ENCODE results near the gene FAM131A. TPM values are rescaled to one million over a fixed set of nuclear protein-coding genes. Genes with fewer than 3 reads are reported as not detected.
A peak's percentile ranks its signal among the peaks of the same experiment; 100 is the strongest.
"Not testable (repeated sequence)": the region's sequence is repeated elsewhere in the genome, so short reads cannot be mapped to it uniquely, and the experiment has no call there.

FAM131A gene
- total and polyA plus RNA-seq, 5 donors: 26.5 to 41.1 (median 34.3) TPM

- Histone ChIP-seq H3K4me1 (ENCODE audit: control insufficient read depth, insufficient read depth, low read length) (peaks cover 4% of the 10 kb centered on the region), H3K4me3 (ENCODE audit: low read length) (peak overlapping the region; percentile 29), H3K9me3 (ENCODE audit: control insufficient read depth, low read length) (no peaks in the 10 kb centered on the region), H3K27ac (ENCODE audit: low read length) (peak overlapping the region; percentile 65), H3K27me3 (ENCODE audit: control insufficient read depth, insufficient read depth) (no peaks in the 10 kb centered on the region)
- no peak for ATAC-seq
- intact Hi-C loops (cut with DNase I): no loop called here
- peak in 1 of 3 donors; percentile 63 for DNase-seq
- WGBS: 41% methylated on average over 8 of the region's 8 CpGs
Observed at GRCh38 chr3:184339001-184339400, 1.6 kb downstream of the FAM131A start.

GRCh38 chr3:184339451-184340135 lies 2.2 kb downstream of the FAM131A start:
- 94% methylated on average over 19 of the region's 19 CpGs for WGBS
- H3K27me3 ChIP-seq (ENCODE audit: control insufficient read depth, insufficient read depth); H3K27ac ChIP-seq (ENCODE audit: low read length); H3K4me1 ChIP-seq (ENCODE audit: control insufficient read depth, insufficient read depth, low read length); H3K4me3 ChIP-seq (ENCODE audit: low read length); intact Hi-C loops (cut with DNase I); ATAC-seq; H3K9me3 ChIP-seq (ENCODE audit: control insufficient read depth, low read length): not testable (repeated sequence)
- peak in 2 of 3 donors; percentile 14 to 50 for DNase-seq

DNA sequence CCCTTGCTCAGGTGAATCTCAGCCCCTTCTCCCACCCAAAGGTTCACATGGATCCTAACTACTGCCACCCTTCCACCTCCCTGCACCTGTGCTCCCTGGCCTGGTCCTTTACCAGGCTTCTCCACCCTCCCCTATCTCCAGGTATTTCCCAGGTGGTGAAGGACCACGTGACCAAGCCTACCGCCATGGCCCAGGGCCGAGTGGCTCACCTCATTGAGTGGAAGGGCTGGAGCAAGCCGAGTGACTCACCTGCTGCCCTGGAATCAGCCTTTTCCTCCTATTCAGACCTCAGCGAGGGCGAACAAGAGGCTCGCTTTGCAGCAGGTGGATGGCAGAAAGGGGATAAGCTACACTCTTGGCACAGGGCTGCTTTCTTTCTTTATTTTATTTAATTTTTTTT lies 4.5 kb downstream of the FAM131A start:
- WGBS: 91% methylated on average over 7 of the region's 7 CpGs
- peaks cover 4% of the 10 kb centered on the region for H3K4me1 ChIP-seq (ENCODE audit: control insufficient read depth, insufficient read depth, low read length)
- H3K4me3 ChIP-seq (ENCODE audit: low read length): no peak overlapping the region
- intact Hi-C loops (cut with DNase I): no loop called here
- H3K9me3 ChIP-seq (ENCODE audit: control insufficient read depth, low read length): no peaks in the 10 kb centered on the region
- DNase-seq: peak in 1 of 3 donors; percentile 18
- no peak overlapping the region for H3K27ac ChIP-seq (ENCODE audit: low read length)
- H3K27me3 ChIP-seq (ENCODE audit: control insufficient read depth, insufficient read depth): no peaks in the 10 kb centered on the region
- no peak for ATAC-seq

DNA sequence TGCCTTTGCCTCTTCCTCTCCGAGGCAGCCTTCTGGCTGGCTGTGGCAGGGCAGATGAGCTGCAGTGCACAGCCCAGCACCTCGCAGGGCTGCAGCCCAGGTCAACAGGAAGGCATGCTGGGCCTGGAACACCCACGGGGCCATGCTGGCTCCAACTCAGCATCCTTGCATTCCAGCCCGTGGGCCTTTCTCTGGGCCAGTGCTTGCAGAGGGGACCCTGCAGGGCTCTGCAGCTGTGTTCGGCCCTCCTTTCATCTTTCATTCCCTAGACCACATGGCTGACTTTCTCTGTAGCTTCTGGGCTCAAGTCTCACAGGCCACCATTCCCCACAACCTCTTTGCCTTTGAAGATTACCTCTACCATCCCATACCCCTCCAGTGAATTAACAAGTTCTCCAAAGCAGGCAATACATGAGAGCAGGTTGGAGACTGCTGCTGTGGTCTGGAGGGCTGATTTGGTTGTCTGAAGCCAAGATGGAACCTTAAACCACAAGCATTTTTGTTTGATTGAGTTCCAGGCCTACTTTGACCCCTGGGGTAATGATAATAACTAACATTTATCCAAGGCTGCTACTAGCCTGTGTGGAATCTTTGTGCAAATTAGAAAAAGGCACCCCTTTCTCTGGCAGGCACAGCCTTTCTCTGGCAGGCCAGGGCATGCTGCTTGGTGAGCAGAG lies 5.9 kb downstream of the FAM131A start:
- peak in 1 of 3 donors; percentile 45 for DNase-seq
- Histone ChIP-seq H3K27ac (ENCODE audit: low read length) (no peak overlapping the region), H3K4me3 (ENCODE audit: low read length) (no peak overlapping the region), H3K9me3 (ENCODE audit: control insufficient read depth, low read length) (no peaks in the 10 kb centered on the region), H3K27me3 (ENCODE audit: control insufficient read depth, insufficient read depth) (no peaks in the 10 kb centered on the region), H3K4me1 (ENCODE audit: control insufficient read depth, insufficient read depth, low read length) (peaks cover 4% of the 10 kb centered on the region)
- 59% methylated on average over 5 of the region's 5 CpGs for WGBS
- no peak for ATAC-seq
- intact Hi-C loops (cut with DNase I): no loop called here

DNA sequence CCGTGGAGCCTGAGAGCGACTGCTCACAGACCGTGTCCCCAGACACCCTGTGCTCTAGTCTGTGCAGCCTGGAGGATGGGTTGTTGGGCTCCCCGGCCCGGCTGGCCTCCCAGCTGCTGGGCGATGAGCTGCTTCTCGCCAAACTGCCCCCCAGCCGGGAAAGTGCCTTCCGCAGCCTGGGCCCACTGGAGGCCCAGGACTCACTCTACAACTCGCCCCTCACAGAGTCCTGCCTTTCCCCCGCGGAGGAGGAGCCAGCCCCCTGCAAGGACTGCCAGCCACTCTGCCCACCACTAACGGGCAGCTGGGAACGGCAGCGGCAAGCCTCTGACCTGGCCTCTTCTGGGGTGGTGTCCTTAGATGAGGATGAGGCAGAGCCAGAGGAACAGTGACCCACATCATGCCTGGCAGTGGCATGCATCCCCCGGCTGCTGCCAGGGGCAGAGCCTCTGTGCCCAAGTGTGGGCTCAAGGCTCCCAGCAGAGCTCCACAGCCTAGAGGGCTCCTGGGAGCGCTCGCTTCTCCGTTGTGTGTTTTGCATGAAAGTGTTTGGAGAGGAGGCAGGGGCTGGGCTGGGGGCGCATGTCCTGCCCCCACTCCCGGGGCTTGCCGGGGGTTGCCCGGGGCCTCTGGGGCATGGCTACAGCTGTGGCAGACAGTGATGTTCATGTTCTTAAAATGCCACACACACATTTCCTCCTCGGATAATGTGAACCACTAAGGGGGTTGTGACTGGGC lies 7.3 kb downstream of the FAM131A start:
- 82% methylated on average over 24 of the region's 24 CpGs for WGBS
- Histone ChIP-seq H3K4me3 (ENCODE audit: low read length) (no peak overlapping the region), H3K27me3 (ENCODE audit: control insufficient read depth, insufficient read depth) (no peaks in the 10 kb centered on the region), H3K4me1 (ENCODE audit: control insufficient read depth, insufficient read depth, low read length) (no peaks in the 10 kb centered on the region), H3K9me3 (ENCODE audit: control insufficient read depth, low read length) (no peaks in the 10 kb centered on the region), H3K27ac (ENCODE audit: low read length) (no peak overlapping the region)
- intact Hi-C loops (cut with DNase I): no loop called here
- ATAC-seq: peak; percentile 2 to 4
- no peak for DNase-seq

DNA sequence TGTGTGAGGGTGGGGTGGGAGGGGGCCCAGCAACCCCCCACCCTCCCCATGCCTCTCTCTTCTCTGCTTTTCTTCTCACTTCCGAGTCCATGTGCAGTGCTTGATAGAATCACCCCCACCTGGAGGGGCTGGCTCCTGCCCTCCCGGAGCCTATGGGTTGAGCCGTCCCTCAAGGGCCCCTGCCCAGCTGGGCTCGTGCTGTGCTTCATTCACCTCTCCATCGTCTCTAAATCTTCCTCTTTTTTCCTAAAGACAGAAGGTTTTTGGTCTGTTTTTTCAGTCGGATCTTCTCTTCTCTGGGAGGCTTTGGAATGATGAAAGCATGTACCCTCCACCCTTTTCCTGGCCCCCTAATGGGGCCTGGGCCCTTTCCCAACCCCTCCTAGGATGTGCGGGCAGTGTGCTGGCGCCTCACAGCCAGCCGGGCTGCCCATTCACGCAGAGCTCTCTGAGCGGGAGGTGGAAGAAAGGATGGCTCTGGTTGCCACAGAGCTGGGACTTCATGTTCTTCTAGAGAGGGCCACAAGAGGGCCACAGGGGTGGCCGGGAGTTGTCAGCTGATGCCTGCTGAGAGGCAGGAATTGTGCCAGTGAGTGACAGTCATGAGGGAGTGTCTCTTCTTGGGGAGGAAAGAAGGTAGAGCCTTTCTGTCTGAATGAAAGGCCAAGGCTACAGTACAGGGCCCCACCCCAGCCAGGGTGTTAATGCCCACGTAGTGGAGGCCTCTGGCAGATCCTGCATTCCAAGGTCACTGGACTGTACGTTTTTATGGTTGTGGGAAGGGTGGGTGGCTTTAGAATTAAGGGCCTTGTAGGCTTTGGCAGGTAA lies 8.1 kb downstream of the FAM131A start:
- no peaks in the 10 kb centered on the region for H3K9me3 ChIP-seq (ENCODE audit: control insufficient read depth, low read length)
- H3K4me1 ChIP-seq (ENCODE audit: control insufficient read depth, insufficient read depth, low read length): no peaks in the 10 kb centered on the region
- H3K4me3 ChIP-seq (ENCODE audit: low read length): no peak overlapping the region
- no peaks in the 10 kb centered on the region for H3K27me3 ChIP-seq (ENCODE audit: control insufficient read depth, insufficient read depth)
- ATAC-seq: peak; percentile 70 to 80
- WGBS: 42% methylated on average over 14 of the region's 14 CpGs
- DNase-seq: peak; percentile 71 to 80 (median 76)
- H3K27ac ChIP-seq (ENCODE audit: low read length): no peak overlapping the region
- intact Hi-C loops (cut with DNase I): no loop called here

DNA sequence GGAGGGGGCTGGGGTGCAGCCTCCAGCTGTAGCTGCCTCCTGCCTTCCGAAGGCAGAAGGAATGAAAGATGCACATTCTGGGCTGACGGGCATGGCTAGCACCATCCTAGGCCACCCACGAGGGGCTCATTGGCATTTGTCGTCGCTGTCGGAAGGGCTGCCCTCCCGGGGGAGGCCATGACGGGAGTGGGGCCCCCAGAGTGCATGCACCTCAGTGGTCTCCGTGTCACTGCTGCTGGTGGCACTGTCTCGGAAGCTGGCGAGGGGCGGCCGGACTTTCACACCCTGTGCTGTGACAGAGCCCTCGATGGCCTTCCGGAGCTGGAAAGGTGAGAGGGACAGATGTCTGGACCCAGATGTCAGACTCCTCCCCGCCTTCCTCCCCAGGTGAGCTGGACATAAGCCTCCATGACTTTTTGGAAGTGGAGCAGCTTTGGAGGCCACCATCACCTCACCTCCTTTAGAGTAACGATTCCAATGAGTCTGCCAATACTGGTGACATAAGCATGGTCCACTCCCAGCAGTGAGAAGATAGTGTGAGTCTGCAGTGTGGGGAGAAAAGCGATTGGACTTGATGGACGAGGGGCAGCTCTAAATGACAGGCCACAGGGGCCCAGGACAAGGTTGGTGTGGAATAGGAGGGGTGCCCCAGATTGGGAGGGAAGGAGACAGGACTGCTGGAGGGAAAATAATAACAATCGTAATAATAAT lies 9.2 kb downstream of the FAM131A start:
- H3K27ac ChIP-seq (ENCODE audit: low read length): no peak overlapping the region
- no peaks in the 10 kb centered on the region for H3K9me3 ChIP-seq (ENCODE audit: control insufficient read depth, low read length)
- 92% methylated on average over 20 of the region's 20 CpGs for WGBS
- no peak overlapping the region for H3K4me3 ChIP-seq (ENCODE audit: low read length)
- H3K27me3 ChIP-seq (ENCODE audit: control insufficient read depth, insufficient read depth): no peaks in the 10 kb centered on the region
- no peaks in the 10 kb centered on the region for H3K4me1 ChIP-seq (ENCODE audit: control insufficient read depth, insufficient read depth, low read length)
- peak in 1 of 3 donors; percentile 56 for DNase-seq
- ATAC-seq: peak in 1 of 2 donors; percentile 1
- intact Hi-C loops (cut with DNase I): no loop called here

GRCh38 chr3:184347321-184348056 lies 10.1 kb downstream of the FAM131A start:
- no peaks in the 10 kb centered on the region for H3K27me3 ChIP-seq (ENCODE audit: control insufficient read depth, insufficient read depth)
- WGBS: 73% methylated on average over 12 of the region's 12 CpGs
- peak in 1 of 3 donors; percentile 33 for DNase-seq
- H3K9me3 ChIP-seq (ENCODE audit: control insufficient read depth, low read length): no peaks in the 10 kb centered on the region
- no peak overlapping the region for H3K27ac ChIP-seq (ENCODE audit: low read length)
- no peaks in the 10 kb centered on the region for H3K4me1 ChIP-seq (ENCODE audit: control insufficient read depth, insufficient read depth, low read length)
- no peak for ATAC-seq
- intact Hi-C loops (cut with DNase I): no loop called here
- H3K4me3 ChIP-seq (ENCODE audit: low read length): no peak overlapping the region

GRCh38 chr3:184348057-184348382 lies 10.6 kb downstream of the FAM131A start:
- Histone ChIP-seq H3K4me3 (ENCODE audit: low read length) (no peak overlapping the region), H3K9me3 (ENCODE audit: control insufficient read depth, low read length) (no peaks in the 10 kb centered on the region), H3K27ac (ENCODE audit: low read length) (no peak overlapping the region), H3K27me3 (ENCODE audit: control insufficient read depth, insufficient read depth) (no peaks in the 10 kb centered on the region), H3K4me1 (ENCODE audit: control insufficient read depth, insufficient read depth, low read length) (no peaks in the 10 kb centered on the region)
- peak in 1 of 3 donors; percentile 21 for DNase-seq
- WGBS: 91% methylated on average over 4 of the region's 4 CpGs
- no peak for ATAC-seq
- intact Hi-C loops (cut with DNase I): no loop called here
